NCI-H1436 treated with DMSO at 0.1 percent for 48 hours (cell line): Measurements from ENCODE around the gene SMCHD1.
A peak's percentile ranks its signal among the peaks of the same experiment; 100 is the strongest.
"Not testable (repeated sequence)": the region's sequence is repeated elsewhere in the genome, so short reads cannot be mapped to it uniquely, and the experiment has no call there.

ENCODE experiments used
- DNase-seq: peaks from one replicate; lab custom pipeline; 2025; lab: John Stamatoyannopoulos, UW

SMCHD1 gene

GRCh38 chr18:2657788-2658458, 2.4 kb downstream of the SMCHD1 start:
- DNase-seq = peak; percentile 14

- DNase-seq = not testable (repeated sequence)
Observed at GRCh38 chr18:2660849-2661248, 5.3 kb downstream of the SMCHD1 start.

GRCh38 chr18:2662288-2662687, 6.8 kb downstream of the SMCHD1 start:
- DNase-seq = not testable (repeated sequence)

- DNase-seq = no peak
Observed at GRCh38 chr18:2662990-2663389, 7.5 kb downstream of the SMCHD1 start.

- DNase-seq = no peak
Observed at GRCh38 chr18:2672410-2672809, 16.9 kb downstream of the SMCHD1 start.

GRCh38 chr18:2672872-2673271, 17.3 kb downstream of the SMCHD1 start:
- no peak for DNase-seq

- DNase-seq = not testable (repeated sequence)
Observed at GRCh38 chr18:2678933-2679332, 23.4 kb downstream of the SMCHD1 start.

- DNase-seq = no peak
Observed at GRCh38 chr18:2680216-2680792, 24.8 kb downstream of the SMCHD1 start.

GRCh38 chr18:2681993-2682603, 26.6 kb downstream of the SMCHD1 start:
- DNase-seq = no peak

- DNase-seq = no peak
Observed at GRCh38 chr18:2683055-2683454, 27.5 kb downstream of the SMCHD1 start.

GRCh38 chr18:2686349-2686968, 30.9 kb downstream of the SMCHD1 start:
- no peak for DNase-seq

GRCh38 chr18:2687390-2688001, 32.0 kb downstream of the SMCHD1 start:
- DNase-seq = no peak

GRCh38 chr18:2692508-2692907, 37.0 kb downstream of the SMCHD1 start:
- DNase-seq = no peak

- no peak for DNase-seq
Observed at GRCh38 chr18:2697184-2697583, 41.7 kb downstream of the SMCHD1 start.

- DNase-seq = no peak
Observed at GRCh38 chr18:2699001-2699400, 43.5 kb downstream of the SMCHD1 start.

GRCh38 chr18:2704541-2704940, 49.0 kb downstream of the SMCHD1 start:
- DNase-seq = no peak

- no peak for DNase-seq
Observed at GRCh38 chr18:2706903-2707302, 51.4 kb downstream of the SMCHD1 start.

- DNase-seq = no peak
Observed at GRCh38 chr18:2707551-2708168, 52.1 kb downstream of the SMCHD1 start.

- DNase-seq = no peak
Observed at GRCh38 chr18:2709316-2709715, 53.8 kb downstream of the SMCHD1 start.

GRCh38 chr18:2714140-2714539, 58.6 kb downstream of the SMCHD1 start:
- no peak for DNase-seq

GRCh38 chr18:2715990-2716389, 60.5 kb downstream of the SMCHD1 start:
- no peak for DNase-seq
